A549 (cell line): ENCODE results near the gene PTPRN2. TPM values are rescaled to one million over a fixed set of nuclear protein-coding genes. Genes with fewer than 3 reads are reported as not detected.

Experiments used
- ATAC-seq, 2 experiments: fragments of 200-7000 bp in 1 of 2; fragments of >200 bp in 1 of 2; cut with Nextera tagmentation in 1 of 2; cut with Tn5 transposase in 1 of 2; 3 replicates each; pipeline versions ENCODE4 v1.8.0 to v1.9.1; 2018 to 2020; ENCODE audit warnings: mild to moderate bottlenecking in 1 of 2, moderate library complexity in 1 of 2
- CTCF ChIA-PET: fragments of 300-600 bp; sonication (Branson Sonifier 250); formaldehyde crosslinking; extraction: SDS; loops from one replicate; lab custom pipeline; 2021; ENCODE audit warnings: antibody characterized with exemption, inconsistent platforms; lab: Yijun Ruan, JAX
- POLR2A ChIA-PET: fragments of 350-600 bp; formaldehyde crosslinking; extraction: SDS; loops from one replicate; lab custom pipeline; 2021; ENCODE audit warnings: antibody characterized with exemption, inconsistent platforms; lab: Yijun Ruan, JAX
- DNase-seq, 2 experiments: peaks; one replicate each; pipeline versions ENCODE4 v3.0.0 to v3.0.0-alpha.2; 2011 to 2016; ENCODE audit warnings: low read depth in 1 of 2, low spot score in 1 of 2
- FAIRE-seq: peaks from 2 replicates; lab custom pipeline; 2011; peaks lifted over from hg19 to GRCh38; lab: Jason Lieb, UNC
- H3K27ac ChIP-seq, 2 experiments: fragments of >200 bp; sonication (Bioruptor Twin); formaldehyde crosslinking; 3 replicates each; pipeline ENCODE4 v1.5.1; 2016 to 2017
- H3K4me1 ChIP-seq: fragments of >200 bp; sonication (Bioruptor Twin); formaldehyde crosslinking; 3 replicates; pipeline ENCODE4 v1.6.1; 2016
- H3K4me2 ChIP-seq: fragments of >200 bp; sonication (Bioruptor Twin); formaldehyde crosslinking; 3 replicates; pipeline ENCODE4 v1.6.1; 2016
- H3K4me3 ChIP-seq: fragments of >200 bp; sonication (Bioruptor Twin); formaldehyde crosslinking; 3 replicates; pipeline ENCODE4 v1.5.1; 2016
- H3K9me3 ChIP-seq: fragments of >200 bp; sonication (Bioruptor Twin); formaldehyde crosslinking; 3 replicates; pipeline ENCODE4 v1.6.1; 2016
- CBX8 ChIP-seq: fragments of 200-600 bp; sonication (generic); IDR thresholded peaks from 2 replicates; pipeline ENCODE4 v1.6.1; 2016
- EHMT2 ChIP-seq: fragments of 200-600 bp; sonication (generic); IDR thresholded peaks from 2 replicates; pipeline ENCODE4 v1.6.1; 2016; ENCODE audit warnings: antibody characterized with exemption, low read depth, mild to moderate bottlenecking, moderate library complexity
- FOSL2 ChIP-seq, 2 experiments: fragments of 450-650 bp in 1 of 2; fragments of >200 bp in 1 of 2; sonication (Bioruptor Twin) in 1 of 2; formaldehyde crosslinking; IDR thresholded peaks; 2 replicates each; pipeline versions ENCODE4 v1.5.0 to v1.6.1; 2016 to 2020; ENCODE audit warnings: mild to moderate bottlenecking in 1 of 2, moderate library complexity in 1 of 2
- FOXS1 ChIP-seq: fragments of 250-450 bp; sonication (Bioruptor Pico); IDR thresholded peaks from 2 replicates; pipeline ENCODE4 v1.5.0; 2020; ENCODE audit warnings: mild to moderate bottlenecking, moderate library complexity
- HDAC2 ChIP-seq: fragments of 200-600 bp; sonication (generic); IDR thresholded peaks from 2 replicates; pipeline ENCODE4 v1.6.1; 2016
- HEYL ChIP-seq: fragments of 250-450 bp; sonication (Bioruptor Pico); IDR thresholded peaks from 2 replicates; pipeline ENCODE4 v1.8.0; 2021; ENCODE audit warnings: mild to moderate bottlenecking, moderate library complexity
- HOXB13 ChIP-seq: fragments of 250-450 bp; sonication (Bioruptor Pico); IDR thresholded peaks from 2 replicates; pipeline ENCODE4 v1.5.0; 2020; ENCODE audit warnings: low read depth, mild to moderate bottlenecking, moderate library complexity
- HOXB5 ChIP-seq: fragments of 250-450 bp; sonication (Bioruptor Pico); IDR thresholded peaks from 2 replicates; pipeline ENCODE4 v1.5.0; 2020; ENCODE audit warnings: mild to moderate bottlenecking, moderate library complexity
- JUN ChIP-seq, 2 experiments: fragments of >200 bp; sonication (Bioruptor Twin); formaldehyde crosslinking; IDR thresholded peaks; 2 replicates in 1 of 2; 3 replicates in 1 of 2; pipeline ENCODE4 v1.6.1; 2016 to 2017
- KDM1A ChIP-seq: fragments of 200-600 bp; sonication (generic); IDR thresholded peaks from 2 replicates; pipeline ENCODE4 v1.6.1; 2016; ENCODE audit warnings: low read depth, mild to moderate bottlenecking
- POLR2AphosphoS2 ChIP-seq: conservative IDR thresholded peaks from 2 replicates; pipeline ENCODE4 v1.6.1; 2012; ENCODE audit warnings: low read length, improper control_type of control experiment, inconsistent platforms
- RARB ChIP-seq: fragments of 250-450 bp; sonication (Bioruptor Pico); IDR thresholded peaks from 2 replicates; pipeline ENCODE4 v1.8.0; 2021; ENCODE audit warnings: mild to moderate bottlenecking, moderate library complexity
- RFX5 ChIP-seq: fragments of 450-650 bp; IDR thresholded peaks from 2 replicates; pipeline ENCODE4 v1.7.1; 2014; ENCODE audit warnings: antibody characterized with exemption, mild to moderate bottlenecking, moderate library complexity
- TP53 ChIP-seq: fragments of 250-450 bp; sonication (Bioruptor Pico); IDR thresholded peaks from 2 replicates; pipeline ENCODE4 v1.5.0; 2021; ENCODE audit warnings: mild to moderate bottlenecking, moderate library complexity
- WGBS: methylation state at CpG from one replicate; pipeline ENCODE4 v1.1.6; 2017; ENCODE audit errors: missing lambda C conversion rate; 5-methylcytosine and 5-hydroxymethylcytosine counted together
- polyA plus RNA-seq, 4 experiments: library from polyadenylated mRNA; depleted of rRNA in 3 of 4; stranded (reverse); fragments of >200 nt; fragmentation: RNase III in 1 of 4; extraction: RNeasy Plus Mini Kit Qiagen cat#74134 plus additional on column Dnase treatment in 1 of 4; gene quantifications; 2 replicates in 3 of 4; 3 replicates in 1 of 4; pipeline ENCODE4 v1.2.3, GENCODE V29; 2011 to 2017
- TF ChIP-seq, protein P1 (sequence below): fragments of >200 bp; sonication (Bioruptor Twin); formaldehyde crosslinking; IDR thresholded peaks from 2 replicates; pipeline ENCODE4 v1.6.1; 2016
- TF ChIP-seq, protein P2 (sequence below): fragments of 150-350 bp; IDR thresholded peaks from 2 replicates; pipeline ENCODE4 v1.6.1; 2014; ENCODE audit warnings: low read depth, mild to moderate bottlenecking, low read length
- TF ChIP-seq, protein P3 (sequence below): fragments of 250-450 bp; sonication (Bioruptor Pico); IDR thresholded peaks from 2 replicates; pipeline ENCODE4 v1.5.0; 2021; ENCODE audit warnings: mild to moderate bottlenecking, moderate library complexity, borderline replicate concordance

PTPRN2 gene
- polyA plus RNA-seq, 2 of the 4 experiments (the other 2 are of a cell fraction) = 0.41 to 1.2 TPM

DNA sequence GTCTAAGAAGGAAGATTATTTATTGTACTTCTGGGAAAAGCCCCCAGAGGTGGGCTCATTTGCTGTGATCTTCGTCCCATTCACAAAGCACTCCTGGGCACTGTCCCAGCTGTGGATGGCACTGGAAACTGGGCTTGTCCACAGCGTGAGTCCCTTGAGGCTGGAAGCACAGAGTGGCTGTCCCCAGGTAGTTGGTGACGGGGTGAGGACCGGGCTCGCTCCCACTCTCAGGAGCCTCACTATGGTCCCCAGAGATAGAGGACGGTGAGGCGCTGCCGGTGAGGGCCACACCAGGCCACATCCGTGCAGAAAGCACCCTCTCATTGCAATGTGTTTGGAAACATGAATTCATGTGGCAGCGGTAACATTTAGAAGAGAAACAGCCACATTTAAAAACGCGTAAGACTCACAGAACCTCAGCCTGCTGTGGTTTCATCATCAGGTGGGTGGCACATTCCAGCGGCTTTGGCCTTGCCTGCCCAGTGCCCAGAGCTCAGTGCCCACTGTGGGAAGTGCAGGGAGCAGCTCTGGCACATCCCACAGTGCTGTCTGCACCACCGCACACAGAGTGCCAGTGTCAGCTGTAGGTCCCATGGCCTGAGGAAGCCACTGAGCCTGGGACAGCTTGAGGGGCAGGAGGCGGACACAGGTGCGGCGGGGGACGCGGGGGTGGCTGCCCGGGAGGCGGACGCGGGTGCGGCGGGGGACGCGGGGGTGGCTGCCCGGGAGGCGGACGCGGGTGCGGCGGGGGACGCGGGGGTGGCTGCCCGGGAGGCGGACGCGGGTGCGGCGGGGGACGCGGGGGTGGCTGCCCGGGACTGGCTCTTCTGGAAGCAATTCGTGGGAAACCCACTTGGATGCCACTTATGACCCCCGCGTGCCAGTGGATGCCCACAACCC is 801.0 kb downstream of the PTPRN2 start:
- FAIRE-seq (no peak), ATAC-seq (no peak), DNase-seq (no peak)
- Histone ChIP-seq H3K4me1 (no peaks in the 10 kb centered on the region), H3K27ac (no peak overlapping the region), H3K9me3 (no peaks in the 10 kb centered on the region), H3K4me2 (no peak overlapping the region), H3K4me3 (no peak overlapping the region)
- no peak for TF ChIP-seq HDAC2
- TF ChIP-seq, protein P1, sequence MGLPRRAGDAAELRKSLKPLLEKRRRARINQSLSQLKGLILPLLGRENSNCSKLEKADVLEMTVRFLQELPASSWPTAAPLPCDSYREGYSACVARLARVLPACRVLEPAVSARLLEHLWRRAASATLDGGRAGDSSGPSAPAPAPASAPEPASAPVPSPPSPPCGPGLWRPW = no peak
- no peak for TF ChIP-seq RFX5
- no peak for TF ChIP-seq KDM1A
- no peak for TF ChIP-seq JUN (IDR thresholded peaks at IDR 0.05)
- no peak for TF ChIP-seq FOSL2 (IDR thresholded peaks at IDR 0.05)
- TF ChIP-seq FOSL2 (CRISPR knock-in tag; IDR thresholded peaks at IDR 0.05) = no peak
- no peak for TF ChIP-seq POLR2AphosphoS2
- TF ChIP-seq, protein P2, sequence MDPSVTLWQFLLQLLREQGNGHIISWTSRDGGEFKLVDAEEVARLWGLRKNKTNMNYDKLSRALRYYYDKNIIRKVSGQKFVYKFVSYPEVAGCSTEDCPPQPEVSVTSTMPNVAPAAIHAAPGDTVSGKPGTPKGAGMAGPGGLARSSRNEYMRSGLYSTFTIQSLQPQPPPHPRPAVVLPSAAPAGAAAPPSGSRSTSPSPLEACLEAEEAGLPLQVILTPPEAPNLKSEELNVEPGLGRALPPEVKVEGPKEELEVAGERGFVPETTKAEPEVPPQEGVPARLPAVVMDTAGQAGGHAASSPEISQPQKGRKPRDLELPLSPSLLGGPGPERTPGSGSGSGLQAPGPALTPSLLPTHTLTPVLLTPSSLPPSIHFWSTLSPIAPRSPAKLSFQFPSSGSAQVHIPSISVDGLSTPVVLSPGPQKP = no peak
- TF ChIP-seq RARB = no peak
- no peak for TF ChIP-seq CBX8
- TF ChIP-seq HEYL (CRISPR knock-in tag) = no peak
- 68% methylated on average over 21 of the region's 47 CpGs for WGBS
- POLR2A ChIA-PET = no interaction called here
- CTCF ChIA-PET = no interaction called here

DNA sequence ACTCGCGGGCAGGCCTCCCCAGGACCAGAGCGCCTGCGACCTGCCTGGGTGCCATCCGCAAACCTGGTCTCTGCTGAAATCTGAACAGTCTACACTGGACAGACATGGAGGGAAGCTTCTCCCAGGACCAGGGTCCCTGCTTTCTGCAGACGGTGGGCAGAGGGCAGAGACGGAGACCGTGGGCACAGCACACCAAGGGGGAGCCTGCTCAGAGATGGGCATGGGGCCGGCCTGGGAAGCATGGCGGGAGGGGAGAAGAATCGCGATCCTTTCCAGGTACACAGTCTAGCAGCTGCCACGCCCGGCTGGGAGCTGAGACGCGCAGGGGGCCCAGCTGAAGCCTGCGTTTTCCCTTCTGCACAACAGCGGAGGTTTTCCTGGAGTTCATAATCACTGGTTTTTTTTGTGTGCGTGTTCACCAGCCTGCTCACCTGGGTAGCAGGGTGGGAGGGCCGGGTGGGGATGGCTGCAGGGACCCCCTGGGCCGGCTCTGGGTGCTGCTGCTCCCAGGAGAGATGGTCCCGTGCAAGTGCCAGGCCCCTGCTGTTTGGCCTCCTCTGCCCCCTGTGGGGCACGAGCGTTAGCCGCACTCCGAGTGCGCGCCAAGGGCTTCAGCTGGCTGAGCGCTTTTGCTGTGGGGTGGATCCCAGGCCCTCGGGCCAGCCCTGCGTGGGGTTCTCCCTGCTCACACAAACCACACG is 802.0 kb downstream of the PTPRN2 start:
- ChIA-PET CTCF (interaction anchor here (0.5 kb wide), 1 partner anchor 297 kb away, joined by 3 read pairs; no protein-coding TSS in a partner anchor), POLR2A (no interaction called here)
- ATAC-seq = peak in 1 of 2 experiments; percentile 58; a peak in 3 of 6 replicates
- Histone ChIP-seq H3K27ac (no peak overlapping the region), H3K9me3 (no peaks in the 10 kb centered on the region), H3K4me3 (no peak overlapping the region), H3K4me2 (no peak overlapping the region), H3K4me1 (no peaks in the 10 kb centered on the region)
- DNase-seq = no peak
- FAIRE-seq = no peak
- TF ChIP-seq, protein P3, sequence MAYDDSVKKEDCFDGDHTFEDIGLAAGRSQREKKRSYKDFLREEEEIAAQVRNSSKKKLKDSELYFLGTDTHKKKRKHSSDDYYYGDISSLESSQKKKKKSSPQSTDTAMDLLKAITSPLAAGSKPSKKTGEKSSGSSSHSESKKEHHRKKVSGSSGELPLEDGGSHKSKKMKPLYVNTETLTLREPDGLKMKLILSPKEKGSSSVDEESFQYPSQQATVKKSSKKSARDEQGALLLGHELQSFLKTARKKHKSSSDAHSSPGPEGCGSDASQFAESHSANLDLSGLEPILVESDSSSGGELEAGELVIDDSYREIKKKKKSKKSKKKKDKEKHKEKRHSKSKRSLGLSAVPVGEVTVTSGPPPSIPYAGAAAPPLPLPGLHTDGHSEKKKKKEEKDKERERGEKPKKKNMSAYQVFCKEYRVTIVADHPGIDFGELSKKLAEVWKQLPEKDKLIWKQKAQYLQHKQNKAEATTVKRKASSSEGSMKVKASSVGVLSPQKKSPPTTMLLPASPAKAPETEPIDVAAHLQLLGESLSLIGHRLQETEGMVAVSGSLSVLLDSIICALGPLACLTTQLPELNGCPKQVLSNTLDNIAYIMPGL (CRISPR knock-in tag) = no peak
- no peak for TF ChIP-seq EHMT2
- TF ChIP-seq HOXB5 = no peak
- no peak for TF ChIP-seq HOXB13 (CRISPR knock-in tag)
- no peak for TF ChIP-seq TP53
- TF ChIP-seq RARB = no peak
- TF ChIP-seq FOSL2 (IDR thresholded peaks at IDR 0.05) = no peak
- no peak for TF ChIP-seq FOSL2 (CRISPR knock-in tag; IDR thresholded peaks at IDR 0.05)
- TF ChIP-seq, protein P2 = no peak
- no peak for TF ChIP-seq FOXS1 (CRISPR knock-in tag)
- 71% methylated on average over 21 of the region's 32 CpGs for WGBS
